ENCODE measurements around the gene TMEM187.

DNA sequence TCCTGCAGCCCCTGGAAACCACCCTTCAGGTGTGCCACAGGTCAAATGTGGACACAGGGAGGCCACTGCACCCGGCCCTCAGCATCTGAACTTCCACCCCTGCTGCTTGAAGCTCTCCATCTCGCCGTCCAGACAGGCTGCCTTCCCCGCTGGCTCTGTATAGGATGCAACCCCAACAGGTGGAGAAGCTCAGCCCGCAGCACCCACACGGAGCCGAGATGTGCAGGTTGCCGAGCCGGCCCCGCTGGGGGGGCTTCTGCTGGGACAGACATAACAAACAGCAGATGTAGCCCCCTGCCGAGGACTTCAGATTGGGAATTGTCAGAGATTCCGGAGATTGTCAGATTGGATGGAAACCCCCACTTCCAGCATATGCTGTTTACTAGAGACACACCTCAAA lies 20.5 kb downstream of the TMEM187 start:
- TF ChIP-seq REST (IDR thresholded peaks at IDR 0.05; ENCODE audit: low read depth) (no peak), EP300 (IDR thresholded peaks at IDR 0.05; ENCODE audit: borderline replicate concordance) (no peak), MAX (IDR thresholded peaks at IDR 0.05) (no peak)
